GM18870 (cell line): Measurements from ENCODE around the gene TMPRSS4.

ENCODE experiments used
- ATAC-seq: cut with Tn5 transposase; IDR thresholded peaks from one replicate; pipeline ENCODE4 v1.9.1; 2021; ENCODE audit warnings: moderate library complexity; ENCODE audit not compliant: unreplicated experiment

The TMPRSS4 gene, protein sequence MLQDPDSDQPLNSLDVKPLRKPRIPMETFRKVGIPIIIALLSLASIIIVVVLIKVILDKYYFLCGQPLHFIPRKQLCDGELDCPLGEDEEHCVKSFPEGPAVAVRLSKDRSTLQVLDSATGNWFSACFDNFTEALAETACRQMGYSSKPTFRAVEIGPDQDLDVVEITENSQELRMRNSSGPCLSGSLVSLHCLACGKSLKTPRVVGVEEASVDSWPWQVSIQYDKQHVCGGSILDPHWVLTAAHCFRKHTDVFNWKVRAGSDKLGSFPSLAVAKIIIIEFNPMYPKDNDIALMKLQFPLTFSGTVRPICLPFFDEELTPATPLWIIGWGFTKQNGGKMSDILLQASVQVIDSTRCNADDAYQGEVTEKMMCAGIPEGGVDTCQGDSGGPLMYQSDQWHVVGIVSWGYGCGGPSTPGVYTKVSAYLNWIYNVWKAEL

DNA sequence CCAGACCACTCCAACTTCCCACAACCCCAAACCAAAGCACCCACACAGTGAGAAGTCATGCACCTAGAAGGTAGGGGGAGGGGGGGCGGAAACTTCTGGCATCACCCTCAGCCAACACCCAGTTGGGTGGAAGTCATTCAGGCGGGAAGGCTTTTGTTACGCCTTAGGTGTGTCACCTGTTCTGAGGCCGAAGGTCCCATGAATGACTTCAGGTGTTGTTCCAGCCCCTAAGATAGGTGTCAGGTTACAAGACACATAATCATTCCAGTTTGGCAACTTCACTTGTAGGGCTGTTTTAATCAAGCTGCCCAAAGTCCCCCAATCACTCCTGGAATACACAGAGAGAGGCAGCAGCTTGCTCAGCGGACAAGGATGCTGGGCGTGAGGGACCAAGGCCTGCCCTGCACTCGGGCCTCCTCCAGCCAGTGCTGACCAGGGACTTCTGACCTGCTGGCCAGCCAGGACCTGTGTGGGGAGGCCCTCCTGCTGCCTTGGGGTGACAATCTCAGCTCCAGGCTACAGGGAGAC, at the start of gene TMPRSS4:
TMPRSS4 (plus strand) TSS at position 325 of the 528 bp plus-strand sequence. CDS start 225 bp downstream, outside the sequence.
- no peak for ATAC-seq

DNA sequence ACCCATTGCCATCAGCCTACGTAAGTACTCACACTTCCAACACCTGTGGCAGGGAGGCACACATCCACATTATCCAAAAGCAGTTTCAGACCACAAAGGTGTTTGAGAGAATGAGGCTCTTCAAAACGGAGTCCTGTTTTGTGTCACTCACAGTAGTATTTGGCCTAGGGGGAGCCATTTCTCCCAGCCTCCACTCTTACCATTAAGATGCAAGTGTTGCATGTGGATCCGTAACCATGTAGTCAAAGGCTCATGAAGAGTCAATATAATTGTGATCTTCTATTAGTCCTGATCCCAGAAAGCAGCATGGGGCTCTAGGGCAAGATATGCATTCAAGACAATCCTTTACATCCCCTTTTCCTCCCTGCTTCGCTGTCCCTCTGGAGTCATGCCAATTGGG, 49.2 kb upstream of the TMPRSS4 start:
- no peak for ATAC-seq

DNA sequence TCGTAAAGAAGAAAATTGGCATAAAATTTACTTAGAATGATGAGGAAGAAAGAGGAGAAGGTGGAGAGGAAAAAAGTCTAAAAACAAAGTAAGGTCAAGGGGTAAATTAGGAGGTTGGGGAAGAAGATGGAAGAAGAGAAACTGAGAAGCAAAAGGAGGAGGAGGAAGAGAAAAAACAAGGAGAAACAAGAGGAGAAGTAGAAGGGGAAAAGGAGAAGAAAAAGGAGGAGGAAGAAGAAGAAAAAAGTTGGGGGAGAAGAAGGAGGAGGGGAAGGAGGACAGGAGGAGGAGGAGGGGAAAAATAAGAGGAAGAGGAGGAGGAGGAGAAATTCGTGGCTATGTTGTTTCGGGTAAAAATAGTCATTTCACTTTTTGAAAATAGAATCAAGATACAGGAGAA, 48.3 kb upstream of the TMPRSS4 start:
- no peak for ATAC-seq

GRCh38 chr11:118033443-118033842, 43.4 kb upstream of the TMPRSS4 start:
- no peak for ATAC-seq

DNA sequence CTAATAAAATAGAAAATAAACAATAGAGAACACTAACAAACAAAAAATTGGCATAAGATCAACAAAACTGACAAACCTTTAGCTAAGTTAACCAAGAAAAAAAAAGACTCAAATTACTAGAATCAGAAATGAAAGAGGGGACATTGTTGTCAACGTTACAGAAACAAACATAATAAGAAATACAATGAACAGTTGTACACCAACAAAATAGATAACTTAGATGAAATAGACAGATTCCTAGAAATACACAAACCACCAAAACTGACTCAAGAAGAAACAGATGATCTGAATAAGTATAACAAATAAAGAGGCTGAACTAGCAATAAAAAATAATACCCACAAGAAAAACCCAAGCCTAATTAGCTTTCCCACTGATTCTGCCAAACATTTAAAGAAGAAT, 34.7 kb upstream of the TMPRSS4 start:
- no peak for ATAC-seq

GRCh38 chr11:118042796-118043195, 34.1 kb upstream of the TMPRSS4 start:
- ATAC-seq, result no peak

DNA sequence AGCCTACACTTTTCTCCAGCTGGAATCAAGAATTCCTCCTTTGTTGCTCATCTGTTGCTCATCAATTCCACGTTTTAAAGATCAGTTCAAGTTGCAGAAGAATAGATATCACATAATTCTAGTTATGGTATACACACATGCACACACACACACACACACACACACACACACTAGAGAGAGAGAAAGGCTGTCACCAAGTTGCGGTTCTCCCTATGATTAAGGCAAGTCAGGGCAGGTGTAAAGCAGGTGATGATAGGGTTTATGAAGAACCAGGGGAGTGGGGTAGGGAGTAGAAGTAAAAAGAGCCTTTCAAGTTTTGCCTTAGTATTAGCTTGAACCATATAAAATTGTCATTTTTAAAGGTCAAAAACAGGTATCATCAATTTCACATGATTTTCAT, 31.7 kb upstream of the TMPRSS4 start:
- ATAC-seq, result no peak

DNA sequence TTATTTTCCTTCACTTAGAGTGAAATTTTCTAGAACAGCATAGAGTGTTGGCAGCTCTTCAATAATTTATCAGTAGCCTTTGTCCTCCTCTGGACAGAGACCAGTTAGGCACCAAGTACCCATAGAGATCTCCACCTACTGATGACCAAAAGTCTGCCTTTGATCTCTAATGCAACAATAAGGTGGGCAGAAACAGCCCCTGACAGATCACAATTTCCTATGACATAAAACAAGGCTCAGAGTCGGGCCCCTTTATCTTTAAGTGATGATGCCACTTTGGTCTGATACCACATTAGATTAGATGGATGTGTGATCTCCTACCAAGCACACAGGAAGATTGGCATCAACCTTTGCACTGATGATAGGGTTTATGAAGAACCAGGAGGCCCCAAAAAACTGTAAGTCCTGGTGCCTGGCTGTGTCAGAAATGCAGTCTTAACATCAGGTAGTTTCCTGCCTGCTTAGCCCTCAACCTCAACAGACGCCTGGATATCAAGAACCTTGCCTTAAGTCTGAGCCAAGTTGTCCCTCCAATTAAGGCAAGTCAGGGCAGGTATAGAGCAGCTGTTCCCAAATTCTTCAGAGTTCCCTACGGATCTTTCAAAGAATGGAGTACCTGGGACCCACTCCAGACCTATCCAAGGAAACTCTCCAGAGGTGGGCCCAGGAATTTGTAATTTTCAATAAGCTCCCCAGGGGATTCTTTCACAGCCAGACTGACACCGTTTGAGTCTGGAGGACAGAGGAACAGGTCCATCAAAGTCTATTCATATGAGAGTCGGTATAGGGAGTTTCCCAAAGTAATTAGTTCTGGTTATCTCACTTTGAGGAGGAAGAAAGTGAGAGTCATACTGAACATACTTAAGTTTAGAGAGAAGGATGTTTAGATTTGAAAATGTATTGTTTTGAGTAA, 30.6 kb upstream of the TMPRSS4 start:
- ATAC-seq, result no peak

DNA sequence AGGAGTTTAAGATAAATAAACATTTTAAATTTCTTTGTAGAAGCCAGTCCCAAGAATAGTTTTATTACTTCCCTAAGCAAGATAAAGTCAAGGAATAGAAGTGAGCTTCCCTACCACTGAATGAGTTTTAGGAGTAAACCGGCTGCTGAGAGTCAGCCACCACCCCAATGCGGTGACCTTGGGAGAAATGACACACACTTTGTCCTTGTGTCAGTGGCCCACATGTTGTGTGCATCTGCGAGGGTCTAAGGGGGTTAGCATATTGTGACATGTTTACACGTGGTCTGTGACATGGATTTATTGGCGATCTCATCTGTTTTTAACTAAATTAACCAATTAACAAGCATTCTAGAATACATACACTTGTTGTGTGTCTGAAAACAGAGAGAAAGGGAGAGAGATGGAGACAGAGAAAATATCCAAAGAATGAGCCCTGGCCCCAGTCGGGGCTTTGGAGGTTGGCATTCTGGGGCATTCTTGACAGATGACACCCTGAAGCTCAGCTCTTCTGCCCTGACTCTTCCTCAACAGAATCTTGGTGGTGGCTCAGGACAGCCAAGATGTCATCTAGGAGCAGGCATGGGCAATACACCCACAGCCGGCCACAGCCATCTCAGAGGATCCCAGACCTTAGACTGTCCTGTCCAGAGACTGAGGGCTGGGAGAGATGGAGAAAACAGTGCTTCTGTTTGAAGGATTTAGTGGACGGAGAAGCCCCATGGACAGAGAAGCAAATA, 29.7 kb upstream of the TMPRSS4 start:
- no peak for ATAC-seq

GRCh38 chr11:118047749-118048148, 29.1 kb upstream of the TMPRSS4 start:
- ATAC-seq, result no peak

GRCh38 chr11:118048472-118049370, 28.2 kb upstream of the TMPRSS4 start:
- ATAC-seq, result no peak

- ATAC-seq, result no peak
These were observed 27.1 kb upstream of the TMPRSS4 start for GRCh38 chr11:118049771-118050170.

DNA sequence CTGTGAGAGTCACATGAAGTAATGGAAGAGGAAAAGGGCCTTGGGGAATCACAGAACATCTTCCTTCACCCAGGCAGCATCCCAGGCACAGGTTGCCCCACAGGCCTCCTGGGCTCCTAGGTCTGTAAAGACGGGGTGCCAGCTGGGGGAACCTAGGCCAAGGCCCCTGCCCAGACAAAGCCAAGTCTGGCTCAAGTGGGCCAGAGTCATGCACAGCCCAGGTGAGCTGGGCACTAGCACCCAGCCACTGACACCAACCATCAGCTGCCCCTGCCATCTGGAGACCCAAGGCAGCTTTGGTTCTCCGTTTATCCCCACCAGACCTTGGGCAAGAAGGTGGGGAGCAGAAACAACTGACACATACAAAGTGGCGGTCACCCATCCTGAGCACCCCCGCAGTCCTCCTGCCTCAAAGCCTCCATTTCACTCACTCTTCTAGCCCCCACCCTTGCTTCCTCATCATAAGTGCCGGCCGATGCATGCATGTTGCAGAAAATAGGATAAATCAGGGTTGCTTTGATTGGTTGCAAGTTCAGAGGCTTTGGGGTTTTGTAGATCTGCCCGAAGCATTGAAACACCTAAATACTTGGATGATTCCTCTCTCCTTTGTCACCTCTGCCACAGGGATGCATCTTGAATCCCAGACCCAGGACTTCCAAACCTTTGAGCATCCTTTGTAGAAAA, 26.5 kb upstream of the TMPRSS4 start:
- no peak for ATAC-seq

GRCh38 chr11:118051136-118051610, 25.7 kb upstream of the TMPRSS4 start:
- ATAC-seq, result no peak

DNA sequence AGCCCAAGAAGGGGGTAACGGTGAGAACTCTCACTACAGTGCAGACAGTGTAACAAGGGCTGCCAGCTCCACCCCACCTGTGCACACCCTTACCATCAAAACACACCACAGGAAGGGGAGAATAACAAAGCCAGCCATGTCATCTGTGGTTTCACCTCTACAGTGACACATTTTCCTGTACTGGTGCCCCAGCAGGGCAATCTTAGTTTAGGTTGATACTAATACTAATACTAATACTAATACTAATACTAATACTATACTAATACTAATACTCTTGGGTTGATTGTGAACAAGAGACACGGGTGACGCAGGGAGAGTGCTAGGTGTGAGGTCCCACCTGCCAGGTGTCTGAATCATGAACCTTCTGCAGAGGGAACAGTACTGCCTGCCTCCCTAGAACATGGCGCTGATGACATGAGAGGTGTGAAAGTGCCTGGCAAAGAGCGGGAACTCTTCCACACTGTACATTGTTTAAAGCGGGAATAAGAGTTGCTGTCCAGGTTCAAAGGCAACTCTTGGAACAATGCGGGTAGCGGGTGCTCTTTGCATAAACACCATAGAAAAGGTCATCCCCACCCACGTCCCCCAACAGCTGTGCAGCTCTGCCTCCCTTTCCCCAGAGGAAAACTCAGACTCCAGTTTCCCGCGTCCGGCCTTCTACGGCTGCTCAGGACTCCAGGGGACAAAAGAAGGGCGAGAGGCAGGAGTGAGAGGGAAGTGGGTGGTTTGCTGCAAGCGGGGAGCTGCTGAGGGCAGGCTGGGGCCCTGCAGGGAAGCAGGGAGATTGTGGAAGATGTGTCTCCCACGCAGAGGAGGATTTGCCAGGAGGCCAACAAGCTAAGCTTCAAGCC, 25.0 kb upstream of the TMPRSS4 start:
- peak; percentile 46 for ATAC-seq

DNA sequence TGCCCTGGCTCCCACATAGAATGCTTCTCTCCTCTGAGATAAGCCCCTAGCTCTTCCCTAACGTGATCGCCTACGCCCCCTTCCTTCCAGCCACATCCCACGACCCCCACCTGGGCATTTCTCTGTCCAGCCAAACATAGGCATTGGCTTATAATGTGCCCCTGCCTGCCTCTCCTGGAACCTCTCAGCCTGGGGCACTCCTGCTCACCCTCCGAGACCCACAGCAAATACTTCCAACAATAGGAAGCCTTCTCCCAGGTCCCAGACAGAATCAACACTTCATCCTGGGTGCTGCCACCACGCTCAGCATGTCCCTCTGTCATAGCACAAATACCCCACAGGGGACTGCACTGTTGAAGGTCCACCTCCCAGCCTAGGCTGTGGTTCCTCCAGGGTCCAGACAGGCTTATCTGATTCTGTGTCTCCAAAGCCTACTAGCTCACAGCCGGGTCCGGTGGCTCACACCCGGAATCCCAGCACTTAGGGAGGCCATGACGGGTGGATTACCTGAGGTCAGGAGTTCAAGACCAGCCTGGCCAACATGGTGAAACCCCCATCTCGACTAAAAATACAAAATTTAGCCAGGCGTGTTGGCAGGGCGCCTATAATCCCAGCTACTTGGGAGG, 24.2 kb upstream of the TMPRSS4 start:
- ATAC-seq, result no peak

DNA sequence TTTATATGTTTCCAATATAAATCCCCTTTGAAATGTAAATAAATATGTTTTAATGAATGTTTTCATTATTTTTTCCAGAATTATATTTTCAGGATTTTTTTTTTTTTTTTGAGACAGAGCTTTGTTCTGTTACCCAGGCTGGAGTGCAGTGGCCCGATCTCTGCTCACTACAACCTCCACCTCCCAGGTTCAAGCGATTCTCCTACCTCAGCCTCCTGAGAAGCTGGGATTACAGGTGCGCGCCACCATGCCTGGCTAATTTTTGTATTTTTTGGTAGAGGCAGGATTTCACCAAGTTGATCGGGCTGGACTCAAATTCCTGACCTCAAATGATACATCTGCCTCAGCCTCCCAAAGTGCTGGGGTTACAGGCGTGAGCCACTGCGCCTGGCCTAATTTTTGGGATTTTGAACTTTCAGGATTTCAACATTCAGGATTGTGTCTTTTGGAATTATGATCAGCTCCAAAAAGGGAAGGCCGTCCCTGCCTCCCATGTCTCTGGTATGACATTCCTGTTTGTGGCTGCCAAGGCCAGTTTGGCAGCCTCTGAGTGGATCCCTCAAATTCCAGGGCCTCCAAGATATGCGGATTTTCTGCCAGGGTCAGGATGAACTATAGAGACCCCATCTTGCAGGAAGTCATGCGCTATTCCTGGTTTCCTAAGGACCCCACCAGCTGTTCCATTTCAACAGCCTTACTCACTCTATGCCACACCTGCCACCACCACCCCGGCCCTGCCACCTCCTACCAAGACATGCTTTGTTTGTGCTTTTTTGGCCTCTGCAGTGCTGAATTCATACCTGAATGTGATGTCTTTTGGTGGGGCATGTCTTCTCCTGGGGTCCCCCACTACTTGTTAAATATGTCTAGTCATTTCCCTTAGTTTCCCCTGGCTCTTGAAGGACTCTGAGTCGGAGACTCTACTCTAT, 21.9 kb upstream of the TMPRSS4 start:
- ATAC-seq, result no peak
